Mammary epithelial cell (primary cell): ENCODE data around the gene SNU13.

Source experiments
- EZH2 ChIP-seq: IDR thresholded peaks from 2 replicates; pipeline ENCODE4 v1.6.1; 2012; ENCODE audit warnings: low read length, inconsistent platforms, borderline replicate concordance
- TF ChIP-seq, protein P1 (sequence below), 2 donors: IDR thresholded peaks in 1 of 2; conservative IDR thresholded peaks in 1 of 2; 2 replicates each; pipeline ENCODE4 v1.5.1; 2011 to 2012; ENCODE audit warnings: inconsistent platforms in 2 of 2, low read length in 2 of 2, mild to moderate bottlenecking in 2 of 2, control low read depth in 1 of 2, low read depth in 1 of 2; ENCODE audit not compliant: insufficient read depth in 1 of 2; ENCODE audit errors: extremely low read depth in 1 of 2

DNA sequence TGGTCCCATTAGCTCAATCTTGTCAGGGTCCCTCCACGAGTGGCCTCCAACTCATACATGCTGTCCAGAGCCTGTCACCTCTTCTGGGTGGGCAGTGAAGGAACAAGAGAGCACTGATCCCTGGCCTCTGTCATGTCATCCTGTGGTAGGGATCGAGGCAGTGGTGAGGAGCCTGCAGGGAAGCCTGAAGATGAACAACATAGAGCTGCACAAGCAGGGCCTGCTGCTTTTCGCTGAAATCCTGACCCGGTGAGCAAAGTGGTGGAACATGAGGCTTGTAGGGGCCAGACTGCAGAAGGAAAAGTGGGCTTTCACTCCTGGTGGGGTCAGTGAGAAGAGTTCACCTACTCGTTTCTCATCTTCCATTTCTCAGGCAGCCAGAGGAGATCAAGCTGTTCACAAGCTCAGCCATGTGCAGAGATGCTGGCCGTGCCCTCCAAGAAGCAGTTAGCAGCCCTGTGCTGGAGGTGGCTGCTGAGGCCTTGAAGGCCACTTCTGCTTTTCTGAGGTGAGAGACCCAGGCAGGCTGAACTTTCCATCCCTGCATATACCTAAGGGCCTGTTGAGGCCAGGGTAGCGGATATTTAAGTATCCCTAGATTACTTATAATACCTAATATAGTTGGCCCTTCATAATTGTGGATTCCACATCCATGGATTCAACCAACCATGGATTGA lies 43.6 kb upstream of the SNU13 start:
- no peak for TF ChIP-seq EZH2
- TF ChIP-seq, protein P1, sequence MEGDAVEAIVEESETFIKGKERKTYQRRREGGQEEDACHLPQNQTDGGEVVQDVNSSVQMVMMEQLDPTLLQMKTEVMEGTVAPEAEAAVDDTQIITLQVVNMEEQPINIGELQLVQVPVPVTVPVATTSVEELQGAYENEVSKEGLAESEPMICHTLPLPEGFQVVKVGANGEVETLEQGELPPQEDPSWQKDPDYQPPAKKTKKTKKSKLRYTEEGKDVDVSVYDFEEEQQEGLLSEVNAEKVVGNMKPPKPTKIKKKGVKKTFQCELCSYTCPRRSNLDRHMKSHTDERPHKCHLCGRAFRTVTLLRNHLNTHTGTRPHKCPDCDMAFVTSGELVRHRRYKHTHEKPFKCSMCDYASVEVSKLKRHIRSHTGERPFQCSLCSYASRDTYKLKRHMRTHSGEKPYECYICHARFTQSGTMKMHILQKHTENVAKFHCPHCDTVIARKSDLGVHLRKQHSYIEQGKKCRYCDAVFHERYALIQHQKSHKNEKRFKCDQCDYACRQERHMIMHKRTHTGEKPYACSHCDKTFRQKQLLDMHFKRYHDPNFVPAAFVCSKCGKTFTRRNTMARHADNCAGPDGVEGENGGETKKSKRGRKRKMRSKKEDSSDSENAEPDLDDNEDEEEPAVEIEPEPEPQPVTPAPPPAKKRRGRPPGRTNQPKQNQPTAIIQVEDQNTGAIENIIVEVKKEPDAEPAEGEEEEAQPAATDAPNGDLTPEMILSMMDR (conservative IDR thresholded peaks at IDR 0.05 in 1 of 2, IDR thresholded peaks at IDR 0.05 in 1 of 2; ENCODE audit: extremely low read depth in 1 of 2, insufficient read depth in 1 of 2, low read depth in 1 of 2, low read length in 2 of 2), result no peak
